Fibroblast of mammary gland (primary cell): Measurements from ENCODE around the gene CNEP1R1.
A peak's percentile ranks its signal among the peaks of the same experiment; 100 is the strongest.

ENCODE experiments used
- DNase-seq: peaks from one replicate; pipeline ENCODE4 v3.0.0-alpha.2; 2010; ENCODE audit warnings: low read depth
- H3K4me3 ChIP-seq: 2 replicates; pipeline ENCODE4 v1.5.1; 2011; ENCODE audit warnings: low read depth, mild to moderate bottlenecking, low read length, moderate library complexity; ENCODE audit not compliant: control insufficient read depth
- TF ChIP-seq, protein P1 (sequence below): conservative IDR thresholded peaks from 2 replicates; pipeline ENCODE4 v1.5.1; 2011; ENCODE audit warnings: low read depth, low read length, inconsistent platforms; ENCODE audit not compliant: control insufficient read depth, insufficient read depth

The CNEP1R1 gene

GRCh38 chr16:50040710-50041109 lies 15.7 kb downstream of the CNEP1R1 start:
- DNase-seq = no peak
- H3K4me3 ChIP-seq = no peak overlapping the region
- TF ChIP-seq, protein P1, sequence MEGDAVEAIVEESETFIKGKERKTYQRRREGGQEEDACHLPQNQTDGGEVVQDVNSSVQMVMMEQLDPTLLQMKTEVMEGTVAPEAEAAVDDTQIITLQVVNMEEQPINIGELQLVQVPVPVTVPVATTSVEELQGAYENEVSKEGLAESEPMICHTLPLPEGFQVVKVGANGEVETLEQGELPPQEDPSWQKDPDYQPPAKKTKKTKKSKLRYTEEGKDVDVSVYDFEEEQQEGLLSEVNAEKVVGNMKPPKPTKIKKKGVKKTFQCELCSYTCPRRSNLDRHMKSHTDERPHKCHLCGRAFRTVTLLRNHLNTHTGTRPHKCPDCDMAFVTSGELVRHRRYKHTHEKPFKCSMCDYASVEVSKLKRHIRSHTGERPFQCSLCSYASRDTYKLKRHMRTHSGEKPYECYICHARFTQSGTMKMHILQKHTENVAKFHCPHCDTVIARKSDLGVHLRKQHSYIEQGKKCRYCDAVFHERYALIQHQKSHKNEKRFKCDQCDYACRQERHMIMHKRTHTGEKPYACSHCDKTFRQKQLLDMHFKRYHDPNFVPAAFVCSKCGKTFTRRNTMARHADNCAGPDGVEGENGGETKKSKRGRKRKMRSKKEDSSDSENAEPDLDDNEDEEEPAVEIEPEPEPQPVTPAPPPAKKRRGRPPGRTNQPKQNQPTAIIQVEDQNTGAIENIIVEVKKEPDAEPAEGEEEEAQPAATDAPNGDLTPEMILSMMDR = no peak

DNA sequence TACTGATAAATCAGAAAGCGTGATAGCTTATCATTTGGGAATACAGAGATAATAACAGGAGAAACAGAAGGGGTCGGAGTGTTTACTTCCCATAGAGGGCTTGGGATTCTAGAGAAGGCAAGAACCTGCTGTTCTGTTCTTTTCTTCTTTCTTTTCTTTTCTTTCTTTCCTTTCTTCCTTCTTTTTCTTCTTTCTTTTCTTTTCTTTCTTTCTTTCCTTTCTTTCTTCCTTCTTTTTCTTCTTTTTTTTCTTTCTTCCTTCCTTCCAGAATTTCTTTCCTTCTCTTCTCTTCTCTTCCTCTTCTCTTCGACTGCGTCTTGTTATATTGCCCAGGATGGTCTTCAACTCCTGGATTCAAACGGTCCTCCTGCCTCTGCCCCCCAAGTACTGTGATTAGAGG lies 18.3 kb downstream of the CNEP1R1 start:
- TF ChIP-seq, protein P1 = no peak

DNA sequence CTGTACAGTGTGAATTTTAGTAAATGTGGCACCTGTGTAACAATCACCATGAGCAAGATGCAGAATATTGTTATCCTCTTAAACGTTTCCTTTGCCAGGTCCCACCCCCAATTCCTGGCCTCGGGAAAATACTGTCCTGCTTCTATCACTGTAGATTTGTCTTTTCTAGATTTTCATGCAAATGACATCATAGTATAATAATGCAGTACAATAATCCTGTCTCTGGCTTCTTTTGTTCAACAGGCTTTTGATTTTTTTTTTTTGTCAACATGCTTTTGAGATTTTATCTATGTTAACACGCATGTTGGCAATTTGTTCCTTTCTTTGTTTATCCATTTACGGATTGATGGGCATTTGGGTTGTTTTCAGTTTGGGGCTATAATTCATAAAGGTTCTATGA lies 20.4 kb downstream of the CNEP1R1 start:
- no peak overlapping the region for H3K4me3 ChIP-seq
- DNase-seq = no peak
- TF ChIP-seq, protein P1 = no peak

More for the DNA sequence above, 18.3 kb downstream of the CNEP1R1 start:
- no peak overlapping the region for H3K4me3 ChIP-seq
- no peak for DNase-seq

- DNase-seq = no peak
- TF ChIP-seq, protein P1 = no peak
Measured at GRCh38 chr16:50046853-50047252, 21.8 kb downstream of the CNEP1R1 start.

DNA sequence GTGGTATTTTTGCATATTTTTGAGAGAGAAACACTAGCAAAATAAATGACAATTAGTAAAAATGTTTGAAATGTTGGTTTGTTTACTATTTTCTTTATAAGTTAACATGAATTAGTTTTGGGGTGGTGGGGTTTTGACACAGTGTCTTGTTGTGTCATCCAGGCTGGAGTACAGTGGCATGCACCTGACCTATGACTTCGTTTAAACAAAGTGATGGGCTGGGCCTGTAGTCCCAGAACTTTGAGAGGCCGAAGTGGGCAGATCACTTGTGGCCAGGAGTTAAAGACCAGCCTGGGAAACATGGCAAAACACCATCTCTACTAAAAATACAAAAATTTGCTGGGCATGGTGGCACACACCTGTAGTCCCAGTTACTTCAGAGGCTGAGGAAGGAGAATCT lies 22.8 kb downstream of the CNEP1R1 start:
- H3K4me3 ChIP-seq = no peak overlapping the region

More at GRCh38 chr16:50046853-50047252, 21.8 kb downstream of the CNEP1R1 start:
- no peak overlapping the region for H3K4me3 ChIP-seq

GRCh38 chr16:50050802-50051201 lies 25.8 kb downstream of the CNEP1R1 start:
- TF ChIP-seq, protein P1 = no peak
- peak; percentile 51 for DNase-seq
- H3K4me3 ChIP-seq = no peak overlapping the region

More for the DNA sequence above, 22.8 kb downstream of the CNEP1R1 start:
- DNase-seq = no peak
- TF ChIP-seq, protein P1 = no peak

DNA sequence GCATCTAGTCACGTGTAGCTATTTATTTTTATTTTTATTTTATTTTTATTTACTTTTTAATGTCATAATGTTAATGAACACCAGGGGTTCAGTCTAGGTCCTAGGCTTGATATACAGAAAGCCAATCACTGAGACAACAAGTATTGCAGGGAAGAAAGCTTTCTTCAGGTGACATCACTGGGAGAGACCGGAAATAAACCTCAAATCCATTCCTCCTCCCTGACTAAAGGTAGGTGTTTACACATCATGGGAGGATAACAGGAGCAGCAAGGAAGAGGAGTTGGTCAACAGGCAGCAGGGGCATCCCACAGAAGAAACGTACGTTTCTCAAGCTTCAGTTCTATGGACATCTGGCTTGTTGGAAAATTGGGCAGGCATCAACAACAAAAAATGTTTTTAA lies 31.2 kb downstream of the CNEP1R1 start:
- no peak overlapping the region for H3K4me3 ChIP-seq
- DNase-seq = no peak
- TF ChIP-seq, protein P1 = no peak
